Neuronal stem cell (in vitro differentiated cells): Measurements from ENCODE around the gene EHMT1.

Experiments used
- DNase-seq: peaks from one replicate; pipeline ENCODE4 v3.0.0-alpha.2; 2013; ENCODE audit warnings: low spot score
- H2AFZ ChIP-seq: one replicate; pipeline ENCODE4 v1.6.1; 2013; ENCODE audit warnings: mild to moderate bottlenecking, low read length, inconsistent platforms
- H2AK5ac ChIP-seq: 2 replicates; pipeline ENCODE4 v1.6.1; 2013; ENCODE audit warnings: low read depth, mild to moderate bottlenecking, inconsistent platforms, low read length, moderate library complexity, mixed read lengths
- H2BK120ac ChIP-seq: 2 replicates; pipeline ENCODE4 v1.6.1; 2013; ENCODE audit warnings: low read depth, mild to moderate bottlenecking, inconsistent platforms, low read length, moderate library complexity, mixed read lengths
- H2BK12ac ChIP-seq: one replicate; pipeline ENCODE4 v1.6.1; 2013; ENCODE audit warnings: low read length, inconsistent platforms
- H2BK15ac ChIP-seq: 2 replicates; pipeline ENCODE4 v1.6.1; 2013; ENCODE audit warnings: mild to moderate bottlenecking, low read length, inconsistent platforms, mixed read lengths
- H2BK5ac ChIP-seq: one replicate; pipeline ENCODE4 v1.6.1; 2013; ENCODE audit warnings: inconsistent platforms, mild to moderate bottlenecking, low read length, moderate library complexity
- H3K14ac ChIP-seq: one replicate; pipeline ENCODE4 v1.6.1; 2013; ENCODE audit warnings: low read length, inconsistent platforms
- H3K18ac ChIP-seq: 2 replicates; pipeline ENCODE4 v1.6.1; 2013; ENCODE audit warnings: low read length, inconsistent platforms
- H3K23ac ChIP-seq: 2 replicates; pipeline ENCODE4 v1.6.1; 2013; ENCODE audit warnings: low read depth, mild to moderate bottlenecking, mixed read lengths, low read length, inconsistent platforms; ENCODE audit not compliant: poor library complexity
- H3K27ac ChIP-seq: replicated peaks from 3 replicates; pipeline ENCODE4 v1.5.1; 2013; ENCODE audit warnings: low read length, inconsistent platforms
- H3K27me3 ChIP-seq, 3 experiments: 2 replicates each; pipeline ENCODE4 v1.6.1; 2013; ENCODE audit warnings: low read length in 3 of 3, mild to moderate bottlenecking in 2 of 3, inconsistent platforms in 1 of 3, low read depth in 1 of 3, mixed read lengths in 1 of 3, moderate library complexity in 1 of 3; ENCODE audit not compliant: control insufficient read depth in 3 of 3, insufficient read depth in 3 of 3
- H3K36me3 ChIP-seq, 2 donors: replicated peaks in 1 of 2; 2 replicates each; pipeline ENCODE4 v1.6.1; 2013; ENCODE audit warnings: low read length in 2 of 2; ENCODE audit not compliant: control insufficient read depth in 2 of 2, insufficient read depth in 2 of 2
- H3K4ac ChIP-seq: 2 replicates; pipeline ENCODE4 v1.6.1; 2013; ENCODE audit warnings: inconsistent platforms, mild to moderate bottlenecking, low read length, moderate library complexity
- H3K4me1 ChIP-seq, 2 donors: 1 replicate in 1 of 2; 2 replicates in 1 of 2; pipeline ENCODE4 v1.6.1; 2013; ENCODE audit warnings: low read length in 2 of 2, low read depth in 1 of 2; ENCODE audit not compliant: control insufficient read depth in 2 of 2, insufficient read depth in 1 of 2
- H3K4me2 ChIP-seq: one replicate; pipeline ENCODE4 v1.6.1; 2013; ENCODE audit warnings: mild to moderate bottlenecking, low read length, inconsistent platforms; ENCODE audit not compliant: insufficient read depth, poor library complexity, severe bottlenecking
- H3K4me3 ChIP-seq, 2 donors: 2 replicates each; pipeline ENCODE4 v1.5.1; 2013; ENCODE audit warnings: low read length in 2 of 2, mild to moderate bottlenecking in 2 of 2, inconsistent platforms in 1 of 2, moderate library complexity in 1 of 2
- H3K79me1 ChIP-seq: one replicate; pipeline ENCODE4 v1.6.1; 2013; ENCODE audit warnings: low read depth, mild to moderate bottlenecking, inconsistent platforms, low read length, moderate library complexity
- H3K9ac ChIP-seq: one replicate; pipeline ENCODE4 v1.6.1; 2013; ENCODE audit warnings: mild to moderate bottlenecking, low read depth, low read length, inconsistent platforms; ENCODE audit not compliant: poor library complexity
- H3K9me3 ChIP-seq, 2 donors: replicated peaks in 1 of 2; 2 replicates each; pipeline versions ENCODE3 to v1.6.1; 2013; ENCODE audit warnings: low read length in 2 of 2, mild to moderate bottlenecking in 2 of 2, inconsistent platforms in 1 of 2, low read depth in 1 of 2, mixed read lengths in 1 of 2, moderate library complexity in 1 of 2; ENCODE audit not compliant: control insufficient read depth in 2 of 2, insufficient read depth in 1 of 2
- H4K8ac ChIP-seq: one replicate; pipeline ENCODE4 v1.6.1; 2013; ENCODE audit warnings: low read depth, mild to moderate bottlenecking, inconsistent platforms, low read length, moderate library complexity
- H4K91ac ChIP-seq: one replicate; pipeline ENCODE4 v1.6.1; 2013; ENCODE audit warnings: low read length, low read depth, mild to moderate bottlenecking, inconsistent platforms; ENCODE audit not compliant: poor library complexity
- WGBS, 2 donors: extraction: QIAGEN DNeasy Blood & Tissue Kit; methylation state at CpG; one replicate each; pipeline ENCODE4 v1.1.7; 2013; ENCODE audit warnings: missing lambda C conversion rate in 2 of 2, mixed read lengths in 1 of 2; ENCODE audit not compliant: insufficient read length in 2 of 2, insufficient replicate concordance in 1 of 2; ENCODE audit errors: extremely low coverage in 2 of 2; 5-methylcytosine and 5-hydroxymethylcytosine counted together

EHMT1 gene

GRCh38 chr9:137664676-137665075 is 45.9 kb downstream of the EHMT1 start:
- Histone ChIP-seq H4K8ac (no peak overlapping the region), H2BK15ac (no peak overlapping the region), H3K4me1 (peaks cover 27 to 28% of the 10 kb centered on the region in 2 donors), H3K23ac (no peak overlapping the region), H4K91ac (no peak overlapping the region), H3K4ac (no peak overlapping the region), H2BK120ac (no peak overlapping the region), H3K79me1 (peaks cover 12% of the 10 kb centered on the region), H3K14ac (no peak overlapping the region), H2AK5ac (no peak overlapping the region), H3K9me3 (no peaks in the 10 kb centered on the region), H3K4me3 (no peak overlapping the region), H3K4me2 (no peak overlapping the region), H3K27ac (no peak overlapping the region), H2AFZ (no peak overlapping the region), H3K36me3 (peaks cover 4 to 28% of the 10 kb centered on the region in 2 donors), H3K27me3 (no peaks in the 10 kb centered on the region), H2BK12ac (no peak overlapping the region), H2BK5ac (no peak overlapping the region), H3K9ac (no peak overlapping the region), H3K18ac (no peak overlapping the region)
- DNase-seq: no peak
- no CpG with 5 or more reads among the region's 7 CpGs for WGBS, 2 donors

GRCh38 chr9:137665226-137665625 is 46.4 kb downstream of the EHMT1 start:
- no peak overlapping the region for H4K8ac ChIP-seq
- H2AK5ac ChIP-seq: peak overlapping the region; percentile 83
- peak overlapping the region; percentile 63 for H2BK15ac ChIP-seq
- peaks cover 29 to 31% of the 10 kb centered on the region in 2 donors for H3K4me1 ChIP-seq
- H3K9ac ChIP-seq: no peak overlapping the region
- H3K27ac ChIP-seq: peak overlapping the region; percentile 77
- peak overlapping the region; percentile 68 for H4K91ac ChIP-seq
- no peak overlapping the region for H2BK120ac ChIP-seq
- H3K9me3 ChIP-seq: no peaks in the 10 kb centered on the region
- H3K4me2 ChIP-seq: no peak overlapping the region
- no peak overlapping the region for H3K4ac ChIP-seq
- no CpG with 5 or more reads among the region's 7 CpGs for WGBS, 2 donors
- H3K23ac ChIP-seq: no peak overlapping the region
- H2AFZ ChIP-seq: no peak overlapping the region
- peaks cover 4 to 25% of the 10 kb centered on the region in 2 donors for H3K36me3 ChIP-seq
- H3K4me3 ChIP-seq: no peak overlapping the region
- H2BK12ac ChIP-seq: no peak overlapping the region
- peaks cover 12% of the 10 kb centered on the region for H3K79me1 ChIP-seq
- peak overlapping the region; percentile 84 for H3K18ac ChIP-seq
- H2BK5ac ChIP-seq: no peak overlapping the region
- DNase-seq: no peak
- H3K27me3 ChIP-seq: no peaks in the 10 kb centered on the region
- no peak overlapping the region for H3K14ac ChIP-seq

GRCh38 chr9:137665697-137666512 is 47.1 kb downstream of the EHMT1 start:
- Histone ChIP-seq H2AFZ (no peak overlapping the region), H3K79me1 (peaks cover 12% of the 10 kb centered on the region), H4K8ac (no peak overlapping the region), H3K4me1 (peaks cover 36% of the 10 kb centered on the region in 2 donors), H2BK120ac (no peak overlapping the region), H2AK5ac (peak overlapping the region; percentile 85), H3K4ac (no peak overlapping the region), H3K23ac (peak overlapping the region; percentile 56), H2BK15ac (peak overlapping the region; percentile 86), H3K4me3 (no peak overlapping the region), H3K27ac (peak overlapping the region; percentile 77), H3K14ac (no peak overlapping the region), H3K36me3 (peaks cover 4 to 25% of the 10 kb centered on the region in 2 donors), H4K91ac (peak overlapping the region; percentile 60), H3K27me3 (no peaks in the 10 kb centered on the region), H3K4me2 (no peak overlapping the region), H3K9me3 (no peaks in the 10 kb centered on the region), H3K9ac (peak overlapping the region; percentile 82), H2BK5ac (no peak overlapping the region), H2BK12ac (peak overlapping the region; percentile 80), H3K18ac (peak overlapping the region; percentile 91)
- WGBS, 2 donors: no CpG with 5 or more reads among the region's 18 CpGs
- DNase-seq: no peak

GRCh38 chr9:137666513-137666822 is 47.7 kb downstream of the EHMT1 start:
- Histone ChIP-seq H3K9ac (peak overlapping the region; percentile 82), H2BK120ac (no peak overlapping the region), H3K27me3 (no peaks in the 10 kb centered on the region), H4K8ac (no peak overlapping the region), H3K9me3 (no peaks in the 10 kb centered on the region), H3K4ac (no peak overlapping the region), H4K91ac (peak overlapping the region; percentile 60), H3K23ac (peak overlapping the region; percentile 56), H3K36me3 (peaks cover 4 to 25% of the 10 kb centered on the region in 2 donors), H3K14ac (no peak overlapping the region), H2BK5ac (no peak overlapping the region), H3K4me2 (no peak overlapping the region), H2AK5ac (peak overlapping the region; percentile 85), H3K27ac (peak overlapping the region; percentile 77), H2BK12ac (peak overlapping the region; percentile 80), H3K18ac (peak overlapping the region; percentile 91), H2AFZ (no peak overlapping the region), H2BK15ac (peak overlapping the region; percentile 86), H3K79me1 (peaks cover 12% of the 10 kb centered on the region), H3K4me1 (peaks cover 36 to 42% of the 10 kb centered on the region in 2 donors), H3K4me3 (no peak overlapping the region)
- no peak for DNase-seq
- no CpG with 5 or more reads among the region's 8 CpGs for WGBS, 2 donors
